ENCODE results near the gene IFI16.
A peak's percentile ranks its signal among the peaks of the same experiment; 100 is the strongest.

IFI16 gene

GRCh38 chr1:159079525-159079924 lies 69.8 kb downstream of the IFI16 start:
- Histone ChIP-seq H3K14ac (ENCODE audit: low read length in 2 of 2) (no peak overlapping the region), H2AFZ (ENCODE audit: low read depth, low read length) (no peak overlapping the region), H3K27me3 (ENCODE audit: control insufficient read depth in 1 of 2, insufficient read depth in 1 of 2, low read length in 2 of 2) (peaks cover 0 to 16% of the 10 kb centered on the region in 2 experiments), H3K4me1 (ENCODE audit: control insufficient read depth, insufficient read depth, low read depth, low read length) (no peaks in the 10 kb centered on the region), H3K4me3 (ENCODE audit: insufficient read depth in 1 of 2, low read depth in 1 of 2, low read length in 2 of 2) (no peak overlapping the region), H4K8ac (ENCODE audit: low read length) (no peak overlapping the region), H3K4ac (ENCODE audit: low read depth in 1 of 2, low read length in 2 of 2) (no peak overlapping the region), H2BK120ac (ENCODE audit: low read depth, low read length) (no peak overlapping the region), H4K91ac (ENCODE audit: low read length) (no peak overlapping the region), H3K9me3 (ENCODE audit: control insufficient read depth, low read length) (no peaks in the 10 kb centered on the region), H2BK15ac (ENCODE audit: low read depth, poor library complexity, severe bottlenecking) (no peak overlapping the region), H2BK12ac (ENCODE audit: low read length in 2 of 2) (no peak overlapping the region), H3K36me3 (ENCODE audit: control insufficient read depth in 1 of 2, insufficient read depth in 2 of 2, low read depth in 1 of 2, low read length in 2 of 2) (no peaks in the 10 kb centered on the region), H3K4me2 (ENCODE audit: low read length, poor library complexity, severe bottlenecking) (no peak overlapping the region), H2BK5ac (ENCODE audit: low read depth, low read length, poor library complexity, severe bottlenecking) (no peak overlapping the region), H2AK5ac (ENCODE audit: low read length, severe bottlenecking) (no peak overlapping the region), H3K23ac (ENCODE audit: low read length in 2 of 2) (no peak overlapping the region), H3K18ac (ENCODE audit: low read depth in 1 of 2, low read length in 2 of 2) (no peak overlapping the region), H3K79me1 (replicated peaks; ENCODE audit: low read length, poor library complexity, severe bottlenecking) (no peaks in the 10 kb centered on the region), H3K27ac (ENCODE audit: low read length, poor library complexity, severe bottlenecking) (no peak overlapping the region), H3K9ac (ENCODE audit: low read length) (no peak overlapping the region)
- WGBS = no CpG with 5 or more reads among the region's 1 CpG
- no peak for DNase-seq

DNA sequence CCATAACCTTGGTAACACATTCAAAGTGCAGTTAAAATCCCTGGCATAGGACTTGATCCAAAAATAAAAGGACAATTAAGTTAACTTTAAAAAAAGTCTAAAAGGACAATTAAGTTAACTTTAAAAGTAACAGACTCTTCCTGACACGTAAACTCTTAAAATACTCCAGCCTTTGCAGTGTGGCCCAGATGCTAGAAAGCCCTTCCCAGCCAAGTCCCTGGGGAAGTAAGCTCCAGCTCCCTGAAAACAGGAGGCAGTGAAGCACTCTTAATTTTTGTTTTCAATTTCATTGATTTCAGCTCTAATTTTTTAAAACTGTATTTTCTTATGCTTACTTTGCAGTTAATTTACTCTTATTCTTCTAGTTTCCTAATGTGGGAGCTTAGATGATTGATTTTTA lies 71.9 kb downstream of the IFI16 start:
- Histone ChIP-seq H2BK120ac (ENCODE audit: low read depth, low read length) (no peak overlapping the region), H2BK12ac (ENCODE audit: low read length in 2 of 2) (no peak overlapping the region), H3K4me2 (ENCODE audit: low read length, poor library complexity, severe bottlenecking) (no peak overlapping the region), H4K8ac (ENCODE audit: low read length) (no peak overlapping the region), H3K36me3 (ENCODE audit: control insufficient read depth in 1 of 2, insufficient read depth in 2 of 2, low read depth in 1 of 2, low read length in 2 of 2) (no peaks in the 10 kb centered on the region), H3K9ac (ENCODE audit: low read length) (peak overlapping the region; percentile 4), H3K4me3 (ENCODE audit: insufficient read depth in 1 of 2, low read depth in 1 of 2, low read length in 2 of 2) (no peak overlapping the region), H4K91ac (ENCODE audit: low read length) (no peak overlapping the region), H3K18ac (ENCODE audit: low read depth in 1 of 2, low read length in 2 of 2) (no peak overlapping the region), H2BK15ac (ENCODE audit: low read depth, poor library complexity, severe bottlenecking) (no peak overlapping the region), H3K14ac (ENCODE audit: low read length in 2 of 2) (no peak overlapping the region), H3K79me1 (replicated peaks; ENCODE audit: low read length, poor library complexity, severe bottlenecking) (no peaks in the 10 kb centered on the region), H3K27me3 (ENCODE audit: control insufficient read depth in 1 of 2, insufficient read depth in 1 of 2, low read length in 2 of 2) (peaks cover 0 to 20% of the 10 kb centered on the region in 2 experiments), H2AK5ac (ENCODE audit: low read length, severe bottlenecking) (no peak overlapping the region), H3K23ac (ENCODE audit: low read length in 2 of 2) (no peak overlapping the region), H2AFZ (ENCODE audit: low read depth, low read length) (no peak overlapping the region), H3K27ac (ENCODE audit: low read length, poor library complexity, severe bottlenecking) (no peak overlapping the region), H3K4me1 (ENCODE audit: control insufficient read depth, insufficient read depth, low read depth, low read length) (no peaks in the 10 kb centered on the region), H3K9me3 (ENCODE audit: control insufficient read depth, low read length) (no peaks in the 10 kb centered on the region), H3K4ac (ENCODE audit: low read depth in 1 of 2, low read length in 2 of 2) (no peak overlapping the region), H2BK5ac (ENCODE audit: low read depth, low read length, poor library complexity, severe bottlenecking) (no peak overlapping the region)
- WGBS = 58% methylated on average over 1 of the region's 1 CpG
- no peak for DNase-seq

GRCh38 chr1:159083013-159083412 lies 73.3 kb downstream of the IFI16 start:
- no CpG with 5 or more reads among the region's 1 CpG for WGBS
- no peak overlapping the region for H2BK12ac ChIP-seq (ENCODE audit: low read length in 2 of 2)
- no peak overlapping the region for H3K4me2 ChIP-seq (ENCODE audit: low read length, poor library complexity, severe bottlenecking)

DNA sequence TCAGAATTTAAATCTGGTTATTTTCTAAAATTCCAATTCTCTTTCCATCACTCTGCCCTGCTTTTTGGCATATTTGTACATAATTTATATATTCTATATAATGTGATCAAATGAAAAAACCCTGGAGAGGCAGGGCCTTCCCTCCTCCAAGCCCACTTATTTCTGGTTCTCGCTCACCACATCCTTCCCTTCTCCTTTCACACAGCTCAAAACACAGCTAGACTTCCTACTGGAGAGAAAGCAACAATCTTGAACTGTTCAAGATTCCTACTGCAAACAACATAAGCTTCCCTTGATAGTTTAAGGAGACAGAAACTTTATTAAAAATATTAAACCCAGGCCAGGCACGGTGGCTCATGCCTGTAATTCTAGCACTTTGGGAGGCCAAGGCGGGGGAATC lies 74.4 kb downstream of the IFI16 start:
- no peaks in the 10 kb centered on the region for H3K36me3 ChIP-seq (ENCODE audit: control insufficient read depth in 1 of 2, insufficient read depth in 2 of 2, low read depth in 1 of 2, low read length in 2 of 2)
- H3K9me3 ChIP-seq (ENCODE audit: control insufficient read depth, low read length) = no peaks in the 10 kb centered on the region
- peaks cover 0 to 7% of the 10 kb centered on the region in 2 experiments for H3K27me3 ChIP-seq (ENCODE audit: control insufficient read depth in 1 of 2, insufficient read depth in 1 of 2, low read length in 2 of 2)
- no peaks in the 10 kb centered on the region for H3K79me1 ChIP-seq (replicated peaks; ENCODE audit: low read length, poor library complexity, severe bottlenecking)
- H2AK5ac ChIP-seq (ENCODE audit: low read length, severe bottlenecking) = no peak overlapping the region
- no peaks in the 10 kb centered on the region for H3K4me1 ChIP-seq (ENCODE audit: control insufficient read depth, insufficient read depth, low read depth, low read length)
- no peak overlapping the region for H2BK120ac ChIP-seq (ENCODE audit: low read depth, low read length)
- no peak overlapping the region for H3K14ac ChIP-seq (ENCODE audit: low read length in 2 of 2)
- no peak overlapping the region for H2BK5ac ChIP-seq (ENCODE audit: low read depth, low read length, poor library complexity, severe bottlenecking)
- H3K4me2 ChIP-seq (ENCODE audit: low read length, poor library complexity, severe bottlenecking) = no peak overlapping the region
- no peak overlapping the region for H3K18ac ChIP-seq (ENCODE audit: low read depth in 1 of 2, low read length in 2 of 2)
- H4K8ac ChIP-seq (ENCODE audit: low read length) = no peak overlapping the region
- no peak overlapping the region for H3K4ac ChIP-seq (ENCODE audit: low read depth in 1 of 2, low read length in 2 of 2)
- 92% methylated on average over 3 of the region's 3 CpGs for WGBS
- H2BK12ac ChIP-seq (ENCODE audit: low read length in 2 of 2) = no peak overlapping the region
- no peak overlapping the region for H3K27ac ChIP-seq (ENCODE audit: low read length, poor library complexity, severe bottlenecking)
- no peak overlapping the region for H3K9ac ChIP-seq (ENCODE audit: low read length)
- DNase-seq = no peak
- H3K23ac ChIP-seq (ENCODE audit: low read length in 2 of 2) = no peak overlapping the region
- no peak overlapping the region for H4K91ac ChIP-seq (ENCODE audit: low read length)
- no peak overlapping the region for H2AFZ ChIP-seq (ENCODE audit: low read depth, low read length)
- no peak overlapping the region for H3K4me3 ChIP-seq (ENCODE audit: insufficient read depth in 1 of 2, low read depth in 1 of 2, low read length in 2 of 2)
- H2BK15ac ChIP-seq (ENCODE audit: low read depth, poor library complexity, severe bottlenecking) = no peak overlapping the region

More at GRCh38 chr1:159083013-159083412, 73.3 kb downstream of the IFI16 start:
- H2BK5ac ChIP-seq (ENCODE audit: low read depth, low read length, poor library complexity, severe bottlenecking) = no peak overlapping the region
- H3K18ac ChIP-seq (ENCODE audit: low read depth in 1 of 2, low read length in 2 of 2) = no peak overlapping the region
- H3K4me1 ChIP-seq (ENCODE audit: control insufficient read depth, insufficient read depth, low read depth, low read length) = no peaks in the 10 kb centered on the region
- no peak for DNase-seq
- H3K9ac ChIP-seq (ENCODE audit: low read length) = no peak overlapping the region
- peaks cover 0 to 14% of the 10 kb centered on the region in 2 experiments for H3K27me3 ChIP-seq (ENCODE audit: control insufficient read depth in 1 of 2, insufficient read depth in 1 of 2, low read length in 2 of 2)
- no peaks in the 10 kb centered on the region for H3K9me3 ChIP-seq (ENCODE audit: control insufficient read depth, low read length)
- no peaks in the 10 kb centered on the region for H3K79me1 ChIP-seq (replicated peaks; ENCODE audit: low read length, poor library complexity, severe bottlenecking)
- H3K23ac ChIP-seq (ENCODE audit: low read length in 2 of 2) = no peak overlapping the region
- no peak overlapping the region for H2BK120ac ChIP-seq (ENCODE audit: low read depth, low read length)
- no peak overlapping the region for H3K14ac ChIP-seq (ENCODE audit: low read length in 2 of 2)
- H2BK15ac ChIP-seq (ENCODE audit: low read depth, poor library complexity, severe bottlenecking) = no peak overlapping the region
- no peak overlapping the region for H3K4me3 ChIP-seq (ENCODE audit: insufficient read depth in 1 of 2, low read depth in 1 of 2, low read length in 2 of 2)
- H3K4ac ChIP-seq (ENCODE audit: low read depth in 1 of 2, low read length in 2 of 2) = no peak overlapping the region
- H2AFZ ChIP-seq (ENCODE audit: low read depth, low read length) = no peak overlapping the region
- no peak overlapping the region for H3K27ac ChIP-seq (ENCODE audit: low read length, poor library complexity, severe bottlenecking)
- no peak overlapping the region for H2AK5ac ChIP-seq (ENCODE audit: low read length, severe bottlenecking)
- no peak overlapping the region for H4K91ac ChIP-seq (ENCODE audit: low read length)
- no peak overlapping the region for H4K8ac ChIP-seq (ENCODE audit: low read length)
- H3K36me3 ChIP-seq (ENCODE audit: control insufficient read depth in 1 of 2, insufficient read depth in 2 of 2, low read depth in 1 of 2, low read length in 2 of 2) = no peaks in the 10 kb centered on the region

Data from mesenchymal stem cell (in vitro differentiated cells and primary cell).